ENCODE data around the gene SMIM36. TPM values are rescaled to one million over a fixed set of nuclear protein-coding genes. Genes with fewer than 3 reads are reported as not detected.

SMIM36 gene
- total and polyA plus RNA-seq, 2 experiments from 2014 or later, result not detected

GRCh38 chr17:55416000-55416399 lies 95.3 kb downstream of the SMIM36 start:
- Mint-ChIP-seq H3K4me3 (no peak overlapping the region), H3K4me1 (peaks cover 18% of the 10 kb centered on the region), H3K36me3 (ENCODE audit: low read depth) (peaks cover 37% of the 10 kb centered on the region), H3K27ac (no peak overlapping the region), H3K27me3 (ENCODE audit: insufficient read depth, low read depth, poor library complexity) (peaks cover 2% of the 10 kb centered on the region), H3K9me3 (no peaks in the 10 kb centered on the region)
- Histone ChIP-seq H3K4me3 (no peak overlapping the region), H3K36me3 (ENCODE audit: insufficient read depth) (peaks cover 4% of the 10 kb centered on the region; the same call in 1 of the 2 replicates), H4K20me1 (replicated peaks; ENCODE audit: insufficient read depth) (peaks cover 15% of the 10 kb centered on the region), H3K27ac (ENCODE audit: low read depth) (no peak overlapping the region), H2AFZ (no peak overlapping the region), H3F3A (replicated peaks; ENCODE audit: low read depth) (no peaks in the 10 kb centered on the region), H3K9me2 (ENCODE audit: insufficient read depth) (no peaks in the 10 kb centered on the region), H3K27me3 (ENCODE audit: insufficient read depth) (no peaks in the 10 kb centered on the region), H3K4me1 (ENCODE audit: insufficient read depth) (peaks cover 8% of the 10 kb centered on the region), H3K4me2 (no peak overlapping the region), H3K79me2 (replicated peaks; ENCODE audit: insufficient read depth) (peaks cover 70% of the 10 kb centered on the region)
- no peak for DNase-seq (ENCODE audit: low spot score)
- TF ChIP-seq ZNF462 (CRISPR knock-in tag; IDR thresholded peaks at IDR 0.05) (no peak), EZH2phosphoT487 (IDR thresholded peaks at IDR 0.05; ENCODE audit: unreplicated experiment) (no peak), EZH2 (IDR thresholded peaks at IDR 0.05; ENCODE audit: low read depth, unreplicated experiment) (no peak), CREB1 (CRISPR knock-in tag; IDR thresholded peaks at IDR 0.05; ENCODE audit: low read depth) (no peak)
- no peak for ATAC-seq

GRCh38 chr17:55414983-55415382 lies 96.3 kb downstream of the SMIM36 start:
- peaks cover 14% of the 10 kb centered on the region for H3K36me3 ChIP-seq (ENCODE audit: insufficient read depth)
- Mint-ChIP-seq H3K4me1 (peaks cover 13% of the 10 kb centered on the region), H3K36me3 (ENCODE audit: low read depth) (peaks cover 46% of the 10 kb centered on the region), H3K9me3 (no peaks in the 10 kb centered on the region), H3K4me3 (no peak overlapping the region), H3K27me3 (ENCODE audit: insufficient read depth, low read depth, poor library complexity) (no peaks in the 10 kb centered on the region), H3K27ac (no peak overlapping the region)
- H4K20me1 ChIP-seq (replicated peaks; ENCODE audit: insufficient read depth), result peaks cover 20% of the 10 kb centered on the region
- H3K27ac ChIP-seq (ENCODE audit: low read depth), result no peak overlapping the region
- H3F3A ChIP-seq (replicated peaks; ENCODE audit: low read depth), result no peaks in the 10 kb centered on the region
- H2AFZ ChIP-seq, result no peak overlapping the region
- H3K27me3 ChIP-seq (ENCODE audit: insufficient read depth), result no peaks in the 10 kb centered on the region
- no peak for DNase-seq (ENCODE audit: low spot score)
- ATAC-seq, result no peak
- no peaks in the 10 kb centered on the region for H3K9me2 ChIP-seq (ENCODE audit: insufficient read depth)
- H3K79me2 ChIP-seq (replicated peaks; ENCODE audit: insufficient read depth), result peaks cover 60% of the 10 kb centered on the region
- H3K4me1 ChIP-seq (ENCODE audit: insufficient read depth), result peaks cover 2% of the 10 kb centered on the region
- H3K4me2 ChIP-seq, result no peak overlapping the region
- no peak overlapping the region for H3K4me3 ChIP-seq
- no peak for TF ChIP-seq ZNF462 (CRISPR knock-in tag; IDR thresholded peaks at IDR 0.05)
- TF ChIP-seq CREB1 (CRISPR knock-in tag; IDR thresholded peaks at IDR 0.05; ENCODE audit: low read depth), result no peak
- no peak for TF ChIP-seq ETS1 (IDR thresholded peaks at IDR 0.05)
